GM12891 (cell line): ENCODE measurements around the gene EIF3M.
A peak's percentile ranks its signal among the peaks of the same experiment; 100 is the strongest.

Experiments used
- DNase-seq: peaks from one replicate; pipeline ENCODE4 v3.0.0; 2011; ENCODE audit warnings: low spot score; ENCODE audit not compliant: insufficient read length
- FAIRE-seq: peaks from 2 replicates; lab custom pipeline; 2011; peaks lifted over from hg19 to GRCh38; lab: Jason Lieb, UNC
- PAX5 ChIP-seq: IDR thresholded peaks from 2 replicates; pipeline ENCODE4 v1.6.1; 2011; ENCODE audit warnings: low read length, moderate library complexity, mild to moderate bottlenecking; ENCODE audit not compliant: insufficient read depth, severe bottlenecking
- POLR2A ChIP-seq: IDR thresholded peaks from 2 replicates; pipeline ENCODE4 v1.6.1; 2011; ENCODE audit warnings: low read depth, low read length, control low read depth
- POLR2AphosphoS5 ChIP-seq: IDR thresholded peaks from 2 replicates; pipeline ENCODE4 v1.6.1; 2011; ENCODE audit warnings: low read depth, low read length, control low read depth
- POU2F2 ChIP-seq: IDR thresholded peaks from 2 replicates; pipeline ENCODE4 v1.6.1; 2011; ENCODE audit warnings: low read depth, mild to moderate bottlenecking, control low read depth, low read length, moderate library complexity
- SPI1 ChIP-seq: IDR thresholded peaks from 2 replicates; pipeline ENCODE4 v1.6.1; 2011; ENCODE audit warnings: low read depth, low read length, control low read depth
- TAF1 ChIP-seq: IDR thresholded peaks from 2 replicates; pipeline ENCODE4 v1.6.1; 2011; ENCODE audit warnings: low read depth, low read length, control low read depth

EIF3M gene

DNA sequence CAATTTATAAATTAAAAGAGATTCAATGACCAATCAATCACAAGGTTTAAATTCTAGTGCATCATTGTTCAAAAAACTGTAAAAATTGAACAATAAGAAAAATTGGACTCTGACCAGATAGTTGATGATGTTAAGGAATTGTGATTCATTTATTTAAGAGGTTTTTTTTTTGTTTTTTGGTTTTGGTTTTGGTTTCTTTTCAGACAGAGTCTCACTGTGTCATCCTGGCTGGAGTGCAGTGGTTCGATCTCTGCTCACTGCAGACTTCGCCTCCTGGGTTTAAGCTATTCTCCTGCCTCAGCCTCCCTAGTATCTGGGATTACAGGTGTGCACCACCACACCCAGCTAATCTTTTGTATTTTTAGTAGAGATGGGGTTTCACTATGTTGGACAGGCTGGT is 17.1 kb upstream of the EIF3M start:
- DNase-seq (no peak), FAIRE-seq (no peak)
- TF ChIP-seq PAX5 (no peak), POLR2AphosphoS5 (no peak), SPI1 (no peak), TAF1 (no peak), POU2F2 (no peak), POLR2A (no peak)

DNA sequence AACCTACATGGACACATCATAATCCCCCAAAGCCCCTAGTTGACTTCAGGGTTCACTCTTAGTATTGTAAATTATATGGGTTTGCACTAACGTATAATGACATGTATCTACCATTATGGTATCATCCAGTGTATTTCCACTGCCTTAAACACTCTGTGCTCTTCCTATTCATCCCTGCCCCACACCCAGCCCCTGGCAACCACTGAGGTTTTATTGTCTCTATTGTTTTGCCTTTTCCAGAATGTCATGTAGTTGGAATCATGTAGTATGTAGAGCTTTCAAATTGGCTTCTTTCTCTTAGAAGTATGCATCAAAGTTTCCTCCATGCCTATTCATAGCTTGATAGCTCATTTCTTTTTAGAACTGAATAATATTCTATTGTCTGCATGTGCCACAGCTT is 16.5 kb upstream of the EIF3M start:
- no peak for FAIRE-seq
- DNase-seq: no peak
- TF ChIP-seq SPI1 (no peak), POLR2A (no peak), POU2F2 (no peak), PAX5 (no peak), POLR2AphosphoS5 (no peak), TAF1 (no peak)

DNA sequence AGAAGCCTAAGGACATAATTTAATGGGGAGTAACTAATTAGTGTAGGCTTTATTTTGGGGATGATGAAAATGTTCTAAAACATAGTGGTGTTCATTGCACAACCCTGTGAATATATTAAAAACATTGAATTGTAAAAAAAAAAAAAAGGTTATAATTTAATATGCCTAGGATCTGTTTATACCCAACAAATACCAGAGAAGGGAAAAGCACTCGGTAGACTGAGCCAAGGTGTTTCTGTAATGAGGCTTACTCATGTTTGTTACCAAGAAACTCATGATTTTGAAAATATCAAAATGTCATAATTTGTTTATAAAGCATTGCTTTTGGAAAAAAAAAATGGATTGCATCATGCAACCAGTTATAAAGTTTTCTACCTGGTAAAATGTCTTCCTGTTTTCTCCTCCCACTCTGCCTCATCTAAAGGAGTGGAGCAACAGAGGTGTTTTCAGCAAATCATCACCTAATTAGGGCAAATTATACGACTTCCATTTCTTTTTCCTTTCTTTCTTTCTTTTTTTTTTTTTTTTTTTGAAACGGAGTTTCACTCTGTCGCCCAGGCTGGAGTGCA is 14.2 kb upstream of the EIF3M start:
- no peak for TF ChIP-seq POLR2AphosphoS5
- TF ChIP-seq TAF1: no peak
- no peak for TF ChIP-seq POLR2A
- TF ChIP-seq PAX5: no peak
- no peak for TF ChIP-seq POU2F2
- TF ChIP-seq SPI1: no peak
- no peak for DNase-seq
- no peak for FAIRE-seq

DNA sequence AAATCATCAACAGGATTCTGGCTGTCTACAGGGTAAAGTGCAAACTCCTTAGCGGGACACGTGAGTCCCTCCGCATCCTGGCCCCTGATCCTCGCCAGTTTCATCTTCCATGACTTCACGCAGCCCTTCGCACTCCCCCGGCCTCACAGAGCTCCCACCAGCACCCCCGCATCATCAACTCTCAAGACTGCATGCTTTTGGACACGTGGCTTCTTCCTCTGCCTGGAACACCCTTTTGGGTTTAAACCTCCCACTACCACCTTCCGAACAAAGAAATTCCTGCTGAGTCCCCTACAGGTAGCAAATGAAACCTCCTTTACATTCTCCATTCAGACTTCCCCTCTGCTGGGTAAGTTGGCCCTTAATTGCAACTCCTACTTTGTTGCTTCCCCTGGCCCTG is 12.6 kb upstream of the EIF3M start:
- DNase-seq (no peak), FAIRE-seq (no peak)
- TF ChIP-seq POLR2AphosphoS5 (no peak), SPI1 (no peak), PAX5 (no peak), POU2F2 (no peak), POLR2A (no peak), TAF1 (no peak)

DNA sequence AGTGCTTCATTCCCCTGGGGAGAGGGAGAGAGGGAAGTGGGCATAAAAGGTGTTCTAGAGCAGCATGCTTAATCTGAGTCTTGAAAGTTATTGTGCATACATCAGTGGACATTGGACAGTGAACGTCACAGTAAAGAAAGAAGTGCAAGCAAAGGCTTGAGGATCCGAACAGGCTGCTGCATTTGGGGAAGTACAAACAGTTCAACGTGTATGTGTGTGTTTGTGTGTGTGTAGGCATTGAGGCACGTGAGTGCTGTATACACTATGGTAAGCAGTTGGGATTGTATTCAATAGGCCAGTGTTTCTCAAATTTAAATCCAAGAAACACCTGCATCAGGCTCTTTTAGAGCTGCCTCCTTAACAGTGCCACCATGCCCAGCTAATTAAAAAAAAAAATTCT is 10.4 kb upstream of the EIF3M start:
- no peak for DNase-seq
- FAIRE-seq: peak; percentile 33
- TF ChIP-seq POLR2AphosphoS5 (no peak), SPI1 (0 out of 2 replicates have a peak, but pooled peaks have one; percentile 10)

DNA sequence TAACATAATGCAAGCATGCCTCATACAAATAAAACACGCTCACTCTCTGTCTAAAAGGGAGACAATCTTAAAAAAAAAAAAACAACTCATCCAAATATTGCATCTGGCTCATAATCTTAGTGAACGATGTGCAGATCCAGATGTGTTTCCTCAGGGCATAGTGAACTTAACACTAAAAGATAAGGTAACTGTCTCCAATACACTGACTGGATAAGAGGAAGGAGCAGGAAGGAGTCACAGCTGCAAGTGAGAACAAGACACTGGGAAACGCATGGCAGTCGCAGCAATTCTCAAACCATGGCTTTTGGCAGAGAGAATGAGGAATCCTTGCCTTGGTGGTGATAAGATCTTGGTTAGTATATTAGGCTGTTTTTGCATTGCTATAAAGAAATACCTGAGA is 9.2 kb upstream of the EIF3M start:
- TF ChIP-seq SPI1: no peak
- TF ChIP-seq POLR2AphosphoS5: no peak
- TF ChIP-seq POU2F2: no peak
- TF ChIP-seq POLR2A: no peak
- no peak for TF ChIP-seq TAF1
- no peak for TF ChIP-seq PAX5
- no peak for DNase-seq
- FAIRE-seq: no peak

DNA sequence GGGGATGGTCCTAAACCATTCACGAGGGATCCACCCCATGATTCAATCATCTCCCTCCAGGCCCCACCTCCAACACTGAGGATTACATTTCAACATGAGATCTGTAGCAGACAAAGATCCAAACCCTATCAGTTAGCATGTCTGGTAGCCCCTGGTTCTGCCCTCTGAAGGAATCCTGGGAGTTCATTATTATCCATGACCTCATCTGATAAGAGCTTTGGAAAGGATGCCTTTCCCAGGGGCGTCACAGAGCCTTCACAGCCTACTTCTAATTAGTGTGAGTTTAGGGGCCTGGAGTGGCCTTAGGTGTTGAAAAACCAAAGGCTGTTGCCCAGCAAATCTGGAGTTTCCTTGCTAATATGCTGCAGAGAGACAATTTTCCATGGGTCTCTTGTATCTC is 8.6 kb upstream of the EIF3M start:
- no peak for TF ChIP-seq POLR2AphosphoS5
- no peak for TF ChIP-seq SPI1
- TF ChIP-seq POU2F2: no peak
- no peak for TF ChIP-seq POLR2A
- no peak for TF ChIP-seq PAX5
- no peak for TF ChIP-seq TAF1
- FAIRE-seq: no peak

DNA sequence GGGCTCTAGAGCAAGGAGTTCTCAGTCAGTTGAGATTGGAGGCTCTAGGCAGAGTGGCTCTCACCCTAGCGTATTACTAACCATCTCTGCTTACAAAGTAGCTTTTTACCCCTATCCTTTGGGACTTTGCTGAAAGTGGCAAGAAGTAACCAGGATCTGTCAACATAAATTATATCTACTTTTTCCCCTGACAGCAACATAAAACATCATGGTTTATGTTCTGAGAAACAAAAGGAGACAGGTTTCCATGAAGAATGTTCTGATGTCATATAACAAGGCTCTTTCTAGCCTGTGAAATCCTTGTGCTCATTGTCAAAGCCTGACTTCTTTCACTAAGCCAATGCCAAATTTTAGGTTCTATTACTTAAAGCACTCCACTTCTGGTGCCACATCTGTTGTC is 7.2 kb upstream of the EIF3M start:
- DNase-seq (no peak), FAIRE-seq (no peak)
- TF ChIP-seq POLR2A (no peak), TAF1 (no peak), POLR2AphosphoS5 (no peak), SPI1 (no peak)

More for the DNA sequence above, 8.6 kb upstream of the EIF3M start:
- no peak for DNase-seq

DNA sequence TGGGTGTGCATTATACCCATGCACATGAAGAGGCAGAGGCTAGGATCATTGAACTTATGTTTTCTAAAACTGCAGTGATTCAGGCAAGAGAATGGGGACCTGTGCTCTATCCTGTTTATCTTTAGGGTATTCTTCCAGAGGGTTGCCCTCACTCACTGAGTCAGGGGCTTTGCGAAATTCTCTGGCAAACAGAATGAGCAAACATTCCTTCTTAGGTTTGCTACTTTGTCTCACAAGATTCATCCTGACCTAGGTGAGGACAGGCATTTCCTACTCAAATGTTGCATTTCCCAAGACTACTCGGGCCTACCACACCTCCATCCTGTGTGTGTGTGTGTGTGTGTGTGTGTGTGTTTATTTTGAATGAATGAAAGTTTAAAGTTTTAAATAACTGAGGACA is 2.7 kb upstream of the EIF3M start:
- TF ChIP-seq PAX5 (no peak), POLR2AphosphoS5 (no peak), POU2F2 (no peak), TAF1 (no peak), SPI1 (no peak), POLR2A (no peak)
- no peak for FAIRE-seq
- no peak for DNase-seq

DNA sequence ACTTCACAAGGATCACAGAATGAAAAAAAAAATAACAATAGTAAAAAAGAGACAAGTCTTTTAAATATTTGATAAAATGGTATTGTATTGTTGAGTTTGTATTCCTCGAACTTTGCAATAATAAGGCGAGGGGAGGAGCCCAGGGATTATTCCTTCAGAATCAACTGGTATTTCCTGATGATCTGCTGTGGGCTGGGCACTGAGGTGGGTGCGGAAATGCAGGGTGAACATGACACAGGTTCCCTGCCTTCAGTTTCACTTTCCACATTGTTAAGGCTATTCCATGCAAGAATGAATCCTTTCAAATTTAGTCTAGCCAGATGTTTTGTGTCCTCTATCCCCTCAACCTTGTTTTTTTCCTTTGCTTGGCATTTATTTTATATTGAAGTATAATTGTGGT is 2.1 kb upstream of the EIF3M start:
- DNase-seq: no peak
- TF ChIP-seq TAF1 (no peak), POLR2AphosphoS5 (no peak), SPI1 (no peak), PAX5 (no peak), POLR2A (no peak), POU2F2 (no peak)
- no peak for FAIRE-seq

DNA sequence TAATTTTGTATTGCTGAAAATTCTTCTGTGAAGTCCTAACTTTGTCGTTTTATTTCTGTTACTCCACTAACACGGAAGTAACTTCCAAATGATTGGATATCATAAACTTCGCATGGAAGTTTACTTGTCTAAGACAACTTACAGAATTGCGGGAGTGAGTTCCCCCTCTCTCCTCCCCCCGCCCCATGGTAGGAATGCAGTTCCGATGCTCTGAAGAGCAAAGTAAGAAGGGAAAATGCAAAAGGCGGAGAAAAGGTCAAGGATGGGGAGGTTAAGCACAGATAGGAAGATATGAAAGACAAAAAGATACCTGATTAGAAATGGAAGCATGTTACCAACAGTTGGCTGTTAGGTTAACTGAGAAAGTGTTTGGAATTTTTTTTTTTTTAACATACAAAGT is 1.3 kb downstream of the EIF3M start:
- TF ChIP-seq POU2F2 (no peak), POLR2AphosphoS5 (no peak)
- DNase-seq (no peak), FAIRE-seq (no peak)
